ENCODE measurements around the gene KCTD17.

GRCh38 chr22:37105990-37106389 lies 54.4 kb downstream of the KCTD17 start:
- TF ChIP-seq, protein P1, sequence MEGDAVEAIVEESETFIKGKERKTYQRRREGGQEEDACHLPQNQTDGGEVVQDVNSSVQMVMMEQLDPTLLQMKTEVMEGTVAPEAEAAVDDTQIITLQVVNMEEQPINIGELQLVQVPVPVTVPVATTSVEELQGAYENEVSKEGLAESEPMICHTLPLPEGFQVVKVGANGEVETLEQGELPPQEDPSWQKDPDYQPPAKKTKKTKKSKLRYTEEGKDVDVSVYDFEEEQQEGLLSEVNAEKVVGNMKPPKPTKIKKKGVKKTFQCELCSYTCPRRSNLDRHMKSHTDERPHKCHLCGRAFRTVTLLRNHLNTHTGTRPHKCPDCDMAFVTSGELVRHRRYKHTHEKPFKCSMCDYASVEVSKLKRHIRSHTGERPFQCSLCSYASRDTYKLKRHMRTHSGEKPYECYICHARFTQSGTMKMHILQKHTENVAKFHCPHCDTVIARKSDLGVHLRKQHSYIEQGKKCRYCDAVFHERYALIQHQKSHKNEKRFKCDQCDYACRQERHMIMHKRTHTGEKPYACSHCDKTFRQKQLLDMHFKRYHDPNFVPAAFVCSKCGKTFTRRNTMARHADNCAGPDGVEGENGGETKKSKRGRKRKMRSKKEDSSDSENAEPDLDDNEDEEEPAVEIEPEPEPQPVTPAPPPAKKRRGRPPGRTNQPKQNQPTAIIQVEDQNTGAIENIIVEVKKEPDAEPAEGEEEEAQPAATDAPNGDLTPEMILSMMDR (conservative IDR thresholded peaks at IDR 0.05; ENCODE audit: low read depth, low read length) = no peak
- TF ChIP-seq SMC3 (IDR thresholded peaks at IDR 0.05; ENCODE audit: low read depth, low read length) = no peak
- no peak for TF ChIP-seq MXI1 (IDR thresholded peaks at IDR 0.05; ENCODE audit: borderline replicate concordance, low read depth, low read length)
- no peak for TF ChIP-seq RAD21 (IDR thresholded peaks at IDR 0.05; ENCODE audit: low read length)
- no peak for TF ChIP-seq MAFK (IDR thresholded peaks at IDR 0.05; ENCODE audit: low read depth, low read length)
- no peak for TF ChIP-seq POLR2A (IDR thresholded peaks at IDR 0.05; ENCODE audit: low read depth, low read length)

Measured in IMR-90 (cell line).